ENCODE results near the gene AFF1. TPM values are rescaled to one million over a fixed set of nuclear protein-coding genes. Genes with fewer than 3 reads are reported as not detected.

Gene AFF1
- polyA plus RNA-seq, 1 donor (not counting 4 experiments of a cell fraction or from before 2014, with no cell fraction given) = 14.4 TPM

DNA sequence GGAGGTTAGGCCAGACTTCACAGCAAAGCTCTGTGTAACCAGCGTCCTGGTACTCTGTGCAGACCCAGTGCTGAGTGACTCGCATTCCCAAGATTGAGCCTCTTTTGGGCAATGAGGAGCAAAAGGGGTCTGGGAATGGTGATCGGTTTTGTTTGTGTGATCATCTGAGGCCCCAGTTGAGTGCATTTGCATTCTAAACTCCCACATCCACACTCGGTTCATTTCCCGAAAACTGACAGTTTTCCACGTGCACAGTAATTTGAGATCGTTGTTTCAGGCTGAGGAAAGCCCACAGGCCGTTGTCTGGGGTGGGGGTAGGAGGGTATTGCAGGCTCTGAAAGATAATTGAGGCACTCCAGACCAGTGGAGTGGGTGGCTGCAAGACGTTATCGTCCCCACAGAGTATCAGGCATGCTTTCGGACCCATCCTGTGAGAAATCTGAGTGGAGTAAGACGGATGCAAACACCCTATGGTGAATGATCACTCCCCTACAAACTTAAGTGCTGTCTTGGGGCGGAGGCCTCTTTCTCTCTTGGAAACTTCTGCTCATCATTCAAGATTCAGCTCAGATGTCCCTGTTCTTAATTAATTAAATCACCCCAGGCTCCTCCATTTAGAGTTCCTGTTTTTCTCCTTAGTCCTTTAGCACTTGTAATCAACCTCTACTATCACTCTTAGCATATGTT, 96.1 kb downstream of the AFF1 start:
- no peak overlapping the region for H3K4me3 ChIP-seq (ENCODE audit: control insufficient read depth in 2 of 3, extremely low read depth in 1 of 3, insufficient read depth in 2 of 3, low read depth in 1 of 3, low read length in 3 of 3)
- peaks cover 46% of the 10 kb centered on the region for H3K79me2 ChIP-seq (ENCODE audit: control insufficient read depth, insufficient read depth, low read length)
- H3K4me1 ChIP-seq (ENCODE audit: control insufficient read depth, extremely low read depth, insufficient read depth, low read length) = peaks cover 33% of the 10 kb centered on the region
- no peaks in the 10 kb centered on the region for H3K9me3 ChIP-seq (ENCODE audit: control insufficient read depth, low read depth, low read length)
- DNase-seq (ENCODE audit: low read depth, low spot score) = no peak
- H3K9me1 ChIP-seq (ENCODE audit: control insufficient read depth, extremely low read depth, insufficient read depth, low read length) = peaks cover 2% of the 10 kb centered on the region
- peak overlapping the region; percentile 39 for H3K4me2 ChIP-seq (ENCODE audit: control insufficient read depth, extremely low read depth, insufficient read depth, low read depth, low read length)
- dilution Hi-C loops (cut with MboI; ENCODE audit: extremely low pct_ligation_motif_present, low sequenced_read_pairs) = no loop called here
- FAIRE-seq = peak; percentile 34
- H4K20me1 ChIP-seq (ENCODE audit: control insufficient read depth, extremely low read depth, insufficient read depth, low read length) = no peaks in the 10 kb centered on the region
- no peaks in the 10 kb centered on the region for H3K27me3 ChIP-seq (ENCODE audit: control insufficient read depth, extremely low read depth, insufficient read depth, low read length)
- H2AFZ ChIP-seq (ENCODE audit: control insufficient read depth, low read length) = no peak overlapping the region
- H3K9ac ChIP-seq (ENCODE audit: control insufficient read depth, extremely low read depth, insufficient read depth, low read length) = no peak overlapping the region
- no peaks in the 10 kb centered on the region for H3K36me3 ChIP-seq (ENCODE audit: control insufficient read depth in 2 of 2, extremely low read depth in 1 of 2, insufficient read depth in 2 of 2, low read length in 2 of 2)
- H3K27ac ChIP-seq (ENCODE audit: control insufficient read depth, insufficient read depth, low read length) = no peak overlapping the region
- TF ChIP-seq EZH2 (IDR thresholded peaks at IDR 0.05; ENCODE audit: low read length) = no peak
- TF ChIP-seq, protein P1, sequence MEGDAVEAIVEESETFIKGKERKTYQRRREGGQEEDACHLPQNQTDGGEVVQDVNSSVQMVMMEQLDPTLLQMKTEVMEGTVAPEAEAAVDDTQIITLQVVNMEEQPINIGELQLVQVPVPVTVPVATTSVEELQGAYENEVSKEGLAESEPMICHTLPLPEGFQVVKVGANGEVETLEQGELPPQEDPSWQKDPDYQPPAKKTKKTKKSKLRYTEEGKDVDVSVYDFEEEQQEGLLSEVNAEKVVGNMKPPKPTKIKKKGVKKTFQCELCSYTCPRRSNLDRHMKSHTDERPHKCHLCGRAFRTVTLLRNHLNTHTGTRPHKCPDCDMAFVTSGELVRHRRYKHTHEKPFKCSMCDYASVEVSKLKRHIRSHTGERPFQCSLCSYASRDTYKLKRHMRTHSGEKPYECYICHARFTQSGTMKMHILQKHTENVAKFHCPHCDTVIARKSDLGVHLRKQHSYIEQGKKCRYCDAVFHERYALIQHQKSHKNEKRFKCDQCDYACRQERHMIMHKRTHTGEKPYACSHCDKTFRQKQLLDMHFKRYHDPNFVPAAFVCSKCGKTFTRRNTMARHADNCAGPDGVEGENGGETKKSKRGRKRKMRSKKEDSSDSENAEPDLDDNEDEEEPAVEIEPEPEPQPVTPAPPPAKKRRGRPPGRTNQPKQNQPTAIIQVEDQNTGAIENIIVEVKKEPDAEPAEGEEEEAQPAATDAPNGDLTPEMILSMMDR (optimal IDR thresholded peaks at IDR 0.05 in 1 of 3, IDR thresholded peaks at IDR 0.05 in 1 of 3, conservative IDR thresholded peaks at IDR 0.05 in 1 of 3; ENCODE audit: extremely low read depth in 1 of 3, insufficient read depth in 2 of 3, low read length in 3 of 3) = no peak

DNA sequence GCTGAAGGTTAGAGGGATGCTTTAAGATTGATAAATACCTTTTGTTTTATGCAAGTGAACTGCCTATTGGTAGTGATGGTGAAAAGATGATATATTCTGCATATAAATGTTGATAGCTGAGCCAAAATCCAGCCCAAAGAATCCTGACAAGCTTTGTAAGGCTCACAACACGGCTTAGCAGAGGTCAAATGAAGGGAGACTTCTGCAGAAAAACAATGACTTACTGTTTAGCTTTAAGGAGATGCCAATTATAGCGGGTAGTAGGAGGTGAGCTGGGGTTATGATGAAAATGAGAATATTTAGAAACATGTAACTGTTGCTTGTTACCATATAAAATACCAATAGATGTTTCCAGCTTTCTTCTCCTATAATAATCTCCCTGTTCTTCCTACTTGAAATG, 97.1 kb downstream of the AFF1 start:
- H2AFZ ChIP-seq (ENCODE audit: control insufficient read depth, low read length) = no peak overlapping the region
- peaks cover 52% of the 10 kb centered on the region for H3K79me2 ChIP-seq (ENCODE audit: control insufficient read depth, insufficient read depth, low read length)
- peaks cover 2% of the 10 kb centered on the region for H3K9me1 ChIP-seq (ENCODE audit: control insufficient read depth, extremely low read depth, insufficient read depth, low read length)
- TF ChIP-seq EZH2 (IDR thresholded peaks at IDR 0.05; ENCODE audit: low read length) = no peak
- TF ChIP-seq, protein P1 (optimal IDR thresholded peaks at IDR 0.05 in 1 of 3, IDR thresholded peaks at IDR 0.05 in 1 of 3, conservative IDR thresholded peaks at IDR 0.05 in 1 of 3; ENCODE audit: extremely low read depth in 1 of 3, insufficient read depth in 2 of 3, low read length in 3 of 3) = no peak
- dilution Hi-C loops (cut with MboI; ENCODE audit: extremely low pct_ligation_motif_present, low sequenced_read_pairs) = no loop called here
- H3K36me3 ChIP-seq (ENCODE audit: control insufficient read depth in 2 of 2, extremely low read depth in 1 of 2, insufficient read depth in 2 of 2, low read length in 2 of 2) = no peaks in the 10 kb centered on the region
- no peak overlapping the region for H3K4me3 ChIP-seq (ENCODE audit: control insufficient read depth in 2 of 3, extremely low read depth in 1 of 3, insufficient read depth in 2 of 3, low read depth in 1 of 3, low read length in 3 of 3)
- no peak overlapping the region for H3K27ac ChIP-seq (ENCODE audit: control insufficient read depth, insufficient read depth, low read length)
- H3K4me1 ChIP-seq (ENCODE audit: control insufficient read depth, extremely low read depth, insufficient read depth, low read length) = peaks cover 33% of the 10 kb centered on the region
- H3K9ac ChIP-seq (ENCODE audit: control insufficient read depth, extremely low read depth, insufficient read depth, low read length) = no peak overlapping the region
- no peaks in the 10 kb centered on the region for H3K27me3 ChIP-seq (ENCODE audit: control insufficient read depth, extremely low read depth, insufficient read depth, low read length)
- DNase-seq (ENCODE audit: low read depth, low spot score) (no peak), FAIRE-seq (no peak)
- H3K9me3 ChIP-seq (ENCODE audit: control insufficient read depth, low read depth, low read length) = no peaks in the 10 kb centered on the region
- H3K4me2 ChIP-seq (ENCODE audit: control insufficient read depth, extremely low read depth, insufficient read depth, low read depth, low read length) = no peak overlapping the region
- no peaks in the 10 kb centered on the region for H4K20me1 ChIP-seq (ENCODE audit: control insufficient read depth, extremely low read depth, insufficient read depth, low read length)

Data from keratinocyte (primary cell).